Measurements from ENCODE around the gene CABLES1.
A peak's percentile ranks its signal among the peaks of the same experiment; 100 is the strongest.

CABLES1 gene

DNA sequence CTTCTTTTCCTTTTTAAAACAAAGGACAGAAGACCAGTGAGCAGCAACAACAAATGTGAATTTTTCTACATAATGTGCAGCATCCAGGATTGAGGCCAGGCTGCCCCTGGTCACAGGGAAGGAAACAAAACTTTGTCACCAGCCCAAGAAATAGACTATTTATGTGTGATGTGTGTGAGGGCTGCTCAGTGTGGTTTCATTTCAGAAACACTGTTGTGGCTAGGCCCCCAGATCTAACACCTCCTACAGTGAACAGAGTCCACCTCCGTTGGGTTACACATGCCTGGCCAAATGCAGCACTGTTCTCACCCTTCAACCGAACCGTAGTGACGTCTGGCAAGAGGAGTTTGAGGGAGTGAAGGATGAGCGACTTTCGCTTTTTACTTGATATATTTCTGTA lies 171.5 kb downstream of the CABLES1 start:
- no peak for DNase-seq (ENCODE audit: low read depth)

DNA sequence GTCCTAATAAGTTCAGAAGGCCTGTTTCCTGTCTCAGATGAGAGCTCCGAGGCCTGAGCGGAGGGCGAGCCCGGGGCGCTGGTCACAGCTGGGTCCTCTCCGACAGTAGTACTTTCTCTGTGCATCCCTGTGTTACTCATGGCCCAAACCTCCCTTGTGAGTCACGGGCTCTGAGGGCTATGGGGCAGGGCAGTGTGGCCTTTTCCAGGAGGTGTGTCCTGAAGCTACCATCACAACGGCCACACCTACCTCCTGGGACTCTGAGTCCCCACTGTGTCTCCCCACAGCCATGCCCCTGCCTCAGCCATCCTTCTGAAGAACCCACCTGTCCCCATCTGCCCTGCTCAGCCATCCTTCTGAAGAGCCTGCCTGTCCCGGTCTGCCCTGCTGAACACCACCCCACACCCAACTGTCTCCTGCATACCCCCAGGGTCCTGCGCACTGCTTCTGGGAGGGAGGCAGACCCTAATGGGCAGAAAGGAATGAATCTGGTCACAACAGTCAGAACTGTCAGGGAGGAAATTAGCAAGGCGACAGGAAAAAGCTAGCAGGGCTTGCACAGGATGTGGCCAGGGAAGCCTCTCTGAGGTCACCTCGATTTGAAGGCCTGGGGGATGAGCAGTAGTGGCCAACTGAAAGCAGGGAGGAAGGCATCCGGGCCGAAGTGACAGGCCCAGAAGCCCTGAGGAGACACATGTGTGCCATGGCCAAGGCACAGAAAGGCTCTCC lies 172.4 kb downstream of the CABLES1 start:
- DNase-seq (ENCODE audit: low read depth): peak; percentile 81
